ENCODE results near the gene OR11G2. TPM values are rescaled to one million over a fixed set of nuclear protein-coding genes. Genes with fewer than 3 reads are reported as not detected.

OR11G2 gene
- total and polyA plus RNA-seq, 2 donors (not counting 3 experiments of a cell fraction or from before 2014, with no cell fraction given) = not detected

- Histone ChIP-seq H3K9ac (replicated peaks; ENCODE audit: extremely low read depth, insufficient read depth, low read length) (no peak overlapping the region), H3K4me3 (replicated peaks in 1 of 3; ENCODE audit: insufficient read depth in 1 of 3, low read depth in 1 of 3, low read length in 3 of 3) (no peak overlapping the region), H2AFZ (ENCODE audit: low read depth, low read length) (no peak overlapping the region), H3K9me1 (replicated peaks; ENCODE audit: control insufficient read depth, extremely low read depth, insufficient read depth, low read length) (no peaks in the 10 kb centered on the region), H4K20me1 (replicated peaks; ENCODE audit: control insufficient read depth, extremely low read depth, insufficient read depth, low read length) (no peaks in the 10 kb centered on the region), H3K9me3 (replicated peaks; ENCODE audit: control insufficient read depth, insufficient read depth, low read length) (no peaks in the 10 kb centered on the region), H3K4me2 (ENCODE audit: insufficient read depth, low read length) (no peak overlapping the region), H3K27ac (ENCODE audit: insufficient read depth, low read depth, low read length) (no peak overlapping the region), H3K79me2 (ENCODE audit: control insufficient read depth, insufficient read depth, low read length) (no peaks in the 10 kb centered on the region), H3K4me1 (ENCODE audit: control insufficient read depth, extremely low read depth, insufficient read depth, low read length) (no peaks in the 10 kb centered on the region), H3K36me3 (ENCODE audit: control insufficient read depth in 2 of 2, extremely low read depth in 1 of 2, insufficient read depth in 2 of 2, low read length in 2 of 2) (no peaks in the 10 kb centered on the region), H3K27me3 (ENCODE audit: control insufficient read depth in 2 of 2, insufficient read depth in 2 of 2, low read length in 2 of 2) (no peaks in the 10 kb centered on the region)
- ChIA-PET POLR2A (no interaction called here), CTCF (no interaction called here)
- TF ChIP-seq GATA2 (IDR thresholded peaks at IDR 0.05; ENCODE audit: insufficient read depth, insufficient read length, low read depth, low read length) = no peak
- TF ChIP-seq JUN (IDR thresholded peaks at IDR 0.05; ENCODE audit: borderline replicate concordance, insufficient read depth, insufficient read length, low read depth) = no peak
- TF ChIP-seq MAX (IDR thresholded peaks at IDR 0.05; ENCODE audit: insufficient read depth, insufficient read length) = no peak
- no peak for TF ChIP-seq MYC (IDR thresholded peaks at IDR 0.05; ENCODE audit: low read depth, low read length)
- TF ChIP-seq POLR2AphosphoS5 (IDR thresholded peaks at IDR 0.05; ENCODE audit: insufficient read depth, low read depth, low read length) = no peak
- TF ChIP-seq FOS (IDR thresholded peaks at IDR 0.05; ENCODE audit: borderline replicate concordance, insufficient read depth, low read length) = no peak
- no peak for TF ChIP-seq EZH2 (IDR thresholded peaks at IDR 0.05; ENCODE audit: borderline replicate concordance, low read depth, low read length, severe bottlenecking)
- no peak for TF ChIP-seq CTCF (IDR thresholded peaks at IDR 0.05; ENCODE audit: extremely low read depth in 1 of 2, insufficient read depth in 1 of 2, low read depth in 1 of 2, low read length in 2 of 2)
- no peak for TF ChIP-seq POLR2A (IDR thresholded peaks at IDR 0.05; ENCODE audit: low read depth, low read length)
- BruUV-seq (replicated peaks) = no TSS peak
- DNase-seq (ENCODE audit: low read depth, low spot score) (no peak), FAIRE-seq (no peak)
- intact Hi-C loops (cut with micrococcal nuclease) = no loop called here
- dilution Hi-C loops (cut with MboI; ENCODE audit: extremely low pct_ligation_motif_present, low sequenced_read_pairs) = no loop called here
Measured at GRCh38 chr14:20215196-20215595, 24.5 kb downstream of the OR11G2 start.
